ACC112 (cell line): ENCODE measurements around the gene DDX39B.
"Not testable (repeated sequence)": the region's sequence is repeated elsewhere in the genome, so short reads cannot be mapped to it uniquely, and the experiment has no call there.

ENCODE experiments used
- H2AFZ ChIP-seq: fragments of 200-600 bp; sonication (generic); one replicate; pipeline ENCODE4 v1.6.0; 2017; ENCODE audit warnings: antibody characterized with exemption, low read length; ENCODE audit not compliant: unreplicated experiment
- H3K27ac ChIP-seq: fragments of 200-600 bp; sonication (generic); 2 replicates; pipeline ENCODE4 v1.5.1; 2014; ENCODE audit warnings: low read depth, mild to moderate bottlenecking, antibody characterized with exemption, low read length, moderate library complexity
- H3K27me3 ChIP-seq: fragments of 200-600 bp; sonication (generic); 2 replicates; pipeline ENCODE4 v1.6.1; 2014; ENCODE audit warnings: mild to moderate bottlenecking, antibody characterized with exemption, low read length, moderate library complexity, mixed read lengths; ENCODE audit not compliant: insufficient read depth
- H3K36me3 ChIP-seq: fragments of 200-600 bp; sonication (generic); 2 replicates; pipeline ENCODE4 v1.6.1; 2016; ENCODE audit warnings: mild to moderate bottlenecking, antibody characterized with exemption, low read length, moderate library complexity, mixed read lengths; ENCODE audit not compliant: insufficient read depth
- H3K4me1 ChIP-seq: fragments of 200-600 bp; sonication (generic); one replicate; pipeline ENCODE4 v1.6.1; 2016; ENCODE audit warnings: low read length, mixed read lengths; ENCODE audit not compliant: insufficient read depth, unreplicated experiment, control insufficient read depth
- H3K4me3 ChIP-seq: fragments of 200-600 bp; sonication (generic); 2 replicates; pipeline ENCODE4 v1.5.1; 2014; ENCODE audit warnings: mild to moderate bottlenecking, low read depth, low read length
- H3K79me2 ChIP-seq: fragments of 200-600 bp; sonication (generic); one replicate; pipeline ENCODE4 v1.6.0; 2016; ENCODE audit warnings: low read length; ENCODE audit not compliant: control insufficient read depth, unreplicated experiment, insufficient read depth

The DDX39B gene

GRCh38 chr6:31559606-31559957 is 17.8 kb upstream of the DDX39B start:
- Histone ChIP-seq H3K79me2 (peaks cover 4% of the 10 kb centered on the region), H3K27ac (peak overlapping the region; percentile 87)

GRCh38 chr6:31558631-31559500 is 17.1 kb upstream of the DDX39B start:
- H3K4me1 ChIP-seq: peaks cover 41% of the 10 kb centered on the region
- no peaks in the 10 kb centered on the region; the same call in none of the 2 replicates for H3K36me3 ChIP-seq
- peak overlapping the region; percentile 87; the same call in 1 of the 2 replicates for H3K27ac ChIP-seq
- no peaks in the 10 kb centered on the region for H3K27me3 ChIP-seq
- peaks cover 4% of the 10 kb centered on the region for H3K79me2 ChIP-seq
- H3K4me3 ChIP-seq: no peak overlapping the region
- H2AFZ ChIP-seq: no peak overlapping the region

More at GRCh38 chr6:31559606-31559957, 17.8 kb upstream of the DDX39B start:
- no peaks in the 10 kb centered on the region for H3K27me3 ChIP-seq
- H3K36me3 ChIP-seq: no peaks in the 10 kb centered on the region; the same call in 1 of the 2 replicates
- H3K4me1 ChIP-seq: peaks cover 41% of the 10 kb centered on the region
- no peak overlapping the region for H2AFZ ChIP-seq
- peak overlapping the region; percentile 19; the same call in 1 of the 2 replicates for H3K4me3 ChIP-seq

GRCh38 chr6:31558318-31558625 is 16.5 kb upstream of the DDX39B start:
- Histone ChIP-seq H3K4me3 (no peak overlapping the region), H3K4me1 (peaks cover 35% of the 10 kb centered on the region), H3K27me3 (no peaks in the 10 kb centered on the region), H2AFZ (no peak overlapping the region), H3K79me2 (peaks cover 4% of the 10 kb centered on the region), H3K27ac (no peak overlapping the region), H3K36me3 (no peaks in the 10 kb centered on the region; the same call in none of the 2 replicates)

GRCh38 chr6:31557443-31558317 is 15.9 kb upstream of the DDX39B start:
- no peak overlapping the region for H3K27ac ChIP-seq
- no peak overlapping the region for H3K4me3 ChIP-seq
- H3K79me2 ChIP-seq: peaks cover 4% of the 10 kb centered on the region
- H2AFZ ChIP-seq: no peak overlapping the region
- no peaks in the 10 kb centered on the region for H3K27me3 ChIP-seq
- H3K4me1 ChIP-seq: peaks cover 29% of the 10 kb centered on the region
- no peaks in the 10 kb centered on the region; the same call in none of the 2 replicates for H3K36me3 ChIP-seq

- H3K4me3 ChIP-seq: no peak overlapping the region
- H2AFZ ChIP-seq: no peak overlapping the region
- peaks cover 29% of the 10 kb centered on the region for H3K4me1 ChIP-seq
- no peak overlapping the region for H3K27ac ChIP-seq
- no peaks in the 10 kb centered on the region for H3K27me3 ChIP-seq
- H3K36me3 ChIP-seq: no peaks in the 10 kb centered on the region; the same call in none of the 2 replicates
- H3K79me2 ChIP-seq: peaks cover 4% of the 10 kb centered on the region
Observed at GRCh38 chr6:31556307-31556706, 14.5 kb upstream of the DDX39B start.

GRCh38 chr6:31551371-31551770 is 9.6 kb upstream of the DDX39B start:
- not testable (repeated sequence) for H3K27me3 ChIP-seq, H2AFZ ChIP-seq, H3K36me3 ChIP-seq, H3K27ac ChIP-seq, H3K4me3 ChIP-seq
- Histone ChIP-seq H3K4me1 (peaks cover 12% of the 10 kb centered on the region), H3K79me2 (peaks cover 17% of the 10 kb centered on the region)

GRCh38 chr6:31548544-31548873 is 6.7 kb upstream of the DDX39B start:
- Histone ChIP-seq H3K4me3 (peak overlapping the region; percentile 76), H3K27ac (no peak overlapping the region; the same call in 1 of the 2 replicates), H3K27me3 (no peaks in the 10 kb centered on the region), H3K36me3 (no peaks in the 10 kb centered on the region), H2AFZ (no peak overlapping the region), H3K79me2 (peaks cover 14% of the 10 kb centered on the region), H3K4me1 (peaks cover 17% of the 10 kb centered on the region)

GRCh38 chr6:31547727-31548543 is 6.1 kb upstream of the DDX39B start:
- Histone ChIP-seq H3K4me1 (peaks cover 21% of the 10 kb centered on the region), H3K36me3 (no peaks in the 10 kb centered on the region), H3K79me2 (peaks cover 18% of the 10 kb centered on the region), H3K4me3 (peak overlapping the region; percentile 76), H3K27me3 (no peaks in the 10 kb centered on the region), H3K27ac (peak overlapping the region; percentile 65), H2AFZ (peak overlapping the region; percentile 34)

- peak within 1 kb of the TSS; percentile 88 for H2AFZ ChIP-seq
- H3K4me3 ChIP-seq: peak within 1 kb of the TSS; percentile 76
- H3K27me3 ChIP-seq: no peaks in the 10 kb centered on the region
- H3K4me1 ChIP-seq: peaks cover 24% of the 10 kb centered on the region
- peaks cover 23% of the 10 kb centered on the region for H3K79me2 ChIP-seq
- peak within 1 kb of the TSS; percentile 65 for H3K27ac ChIP-seq
- H3K36me3 ChIP-seq: no peaks in the 10 kb centered on the region
Observed at GRCh38 chr6:31546958-31547726, 5.3 kb upstream of the DDX39B start, which contains the start of gene NFKBIL1. Gene NFKBIL1 (plus strand): TSS chr6:31547608. CDS start chr6:31547695, 87 bp downstream.
